ENCODE data around the gene ITPR1.

ITPR1 gene

GRCh38 chr3:4707324-4707723 is 214.2 kb downstream of the ITPR1 start:
- FAIRE-seq (no peak), DNase-seq (ENCODE audit: insufficient read length, low spot score) (no peak)
- TF ChIP-seq CTCF (IDR thresholded peaks at IDR 0.05; ENCODE audit: insufficient read depth, missing control alignments) = no peak

- no peak for DNase-seq (ENCODE audit: insufficient read length, low spot score)
- no peak for TF ChIP-seq CTCF (IDR thresholded peaks at IDR 0.05; ENCODE audit: insufficient read depth, missing control alignments)
- no peak for FAIRE-seq
Observed at GRCh38 chr3:4708230-4708629, 215.1 kb downstream of the ITPR1 start.

DNA sequence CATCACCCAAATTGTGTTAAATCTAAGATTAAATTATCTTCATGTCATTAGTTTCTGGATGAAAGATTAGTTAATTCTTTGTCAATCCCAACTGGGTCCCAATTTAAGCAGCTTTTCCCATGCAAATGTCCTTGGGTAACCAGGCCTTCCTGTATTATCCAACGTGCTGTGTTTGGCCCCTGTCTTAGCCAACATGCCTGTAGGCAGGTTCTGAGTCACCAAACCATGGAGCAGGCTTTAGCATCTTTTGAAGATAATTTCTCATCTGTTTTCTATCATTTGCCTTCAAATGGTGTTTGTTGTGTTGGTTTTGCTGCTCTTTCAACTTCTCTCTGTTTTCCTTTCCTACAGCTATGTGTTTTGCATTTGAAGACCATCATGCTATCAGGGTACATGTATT is 216.2 kb downstream of the ITPR1 start:
- DNase-seq (ENCODE audit: insufficient read length, low spot score) (no peak), FAIRE-seq (no peak)
- no peak for TF ChIP-seq CTCF (IDR thresholded peaks at IDR 0.05; ENCODE audit: insufficient read depth, missing control alignments)

- no peak for TF ChIP-seq CTCF (IDR thresholded peaks at IDR 0.05; ENCODE audit: insufficient read depth, missing control alignments)
- FAIRE-seq = no peak
- no peak for DNase-seq (ENCODE audit: insufficient read length, low spot score)
Observed at GRCh38 chr3:4710191-4710590, 217.0 kb downstream of the ITPR1 start.

DNA sequence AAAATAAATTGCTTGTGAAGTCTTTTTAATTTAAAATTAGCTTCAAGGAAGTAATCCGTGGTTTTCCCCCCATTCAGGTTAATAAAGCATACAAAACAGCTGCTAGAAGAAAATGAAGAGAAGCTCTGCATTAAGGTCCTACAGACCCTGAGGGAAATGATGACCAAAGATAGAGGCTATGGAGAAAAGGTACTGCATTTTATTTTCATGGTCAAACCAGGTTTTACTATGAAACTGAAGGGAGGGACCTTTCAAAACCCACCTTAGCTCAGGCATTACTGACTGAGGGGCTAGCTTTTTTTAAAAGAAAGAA is 218.5 kb downstream of the ITPR1 start:
- TF ChIP-seq CTCF (IDR thresholded peaks at IDR 0.05; ENCODE audit: insufficient read depth, missing control alignments) = no peak
- FAIRE-seq = no peak
- no peak for DNase-seq (ENCODE audit: insufficient read length, low spot score)

- FAIRE-seq (no peak), DNase-seq (ENCODE audit: insufficient read length, low spot score) (no peak)
- TF ChIP-seq CTCF (IDR thresholded peaks at IDR 0.05; ENCODE audit: insufficient read depth, missing control alignments) = no peak
Observed at GRCh38 chr3:4712109-4712508, 219.0 kb downstream of the ITPR1 start.

DNA sequence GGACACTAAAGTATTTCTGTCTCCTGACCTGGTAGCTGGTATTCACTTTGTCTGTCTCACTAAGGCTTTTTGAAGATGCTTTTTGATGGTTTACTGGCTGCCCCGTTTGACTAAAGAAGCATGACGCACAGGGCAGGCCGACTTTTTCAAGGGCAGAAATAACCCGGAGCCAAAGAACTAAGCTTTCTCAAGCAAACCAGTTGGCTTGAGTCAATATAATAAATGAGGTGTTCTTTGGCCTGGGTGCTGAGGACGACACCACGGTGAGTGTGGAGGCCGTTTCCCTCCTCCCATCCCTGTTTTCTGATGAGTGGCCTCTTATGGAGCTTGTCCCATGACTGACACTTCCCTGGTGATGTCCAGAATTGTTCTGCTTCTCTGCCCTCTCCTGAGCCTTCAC is 220.9 kb downstream of the ITPR1 start:
- no peak for TF ChIP-seq CTCF (IDR thresholded peaks at IDR 0.05; ENCODE audit: insufficient read depth, missing control alignments)
- no peak for FAIRE-seq

More for the DNA sequence above, 220.9 kb downstream of the ITPR1 start:
- no peak for DNase-seq (ENCODE audit: insufficient read length, low spot score)

Data from D721Med (cell line).